KOPT-K1 (cell line): ENCODE results near the gene SMAD3.

Experiments used
- H3K27ac ChIP-seq: fragments of 200-600 bp; sonication (generic); 2 replicates; pipeline ENCODE4 v1.5.1; 2016; ENCODE audit warnings: antibody characterized with exemption, mild to moderate bottlenecking, low read depth, low read length; ENCODE audit not compliant: poor library complexity, severe bottlenecking
- H3K36me3 ChIP-seq: fragments of 200-600 bp; sonication (generic); 2 replicates; pipeline ENCODE4 v1.5.1; 2017; ENCODE audit warnings: antibody characterized with exemption, mild to moderate bottlenecking, low read length, moderate library complexity; ENCODE audit not compliant: insufficient read depth
- H3K9me3 ChIP-seq: fragments of 200-600 bp; sonication (generic); 2 replicates; pipeline ENCODE4 v1.5.1; 2017; ENCODE audit warnings: antibody characterized with exemption, low read length, mild to moderate bottlenecking; ENCODE audit not compliant: insufficient read depth, poor library complexity, severe bottlenecking

The SMAD3 gene

GRCh38 chr15:67165254-67166253 is 100.2 kb downstream of the SMAD3 start:
- Histone ChIP-seq H3K36me3 (no peaks in the 10 kb centered on the region; the same call in 1 of the 2 replicates), H3K9me3 (no peaks in the 10 kb centered on the region), H3K27ac (no peak overlapping the region)

- no peaks in the 10 kb centered on the region for H3K9me3 ChIP-seq
- no peak overlapping the region for H3K27ac ChIP-seq
Observed at GRCh38 chr15:67166280-67167009, 101.0 kb downstream of the SMAD3 start.

GRCh38 chr15:67167091-67167490 is 101.7 kb downstream of the SMAD3 start:
- no peaks in the 10 kb centered on the region for H3K9me3 ChIP-seq
- no peaks in the 10 kb centered on the region; the same call in 1 of the 2 replicates for H3K36me3 ChIP-seq
- H3K27ac ChIP-seq = no peak overlapping the region

More at GRCh38 chr15:67166280-67167009, 101.0 kb downstream of the SMAD3 start:
- no peaks in the 10 kb centered on the region; the same call in 1 of the 2 replicates for H3K36me3 ChIP-seq

- Histone ChIP-seq H3K27ac (no peak overlapping the region), H3K36me3 (no peaks in the 10 kb centered on the region; the same call in 1 of the 2 replicates), H3K9me3 (no peaks in the 10 kb centered on the region)
Observed at GRCh38 chr15:67168694-67169093, 103.3 kb downstream of the SMAD3 start.

GRCh38 chr15:67170143-67170925 is 104.9 kb downstream of the SMAD3 start:
- no peaks in the 10 kb centered on the region; the same call in 1 of the 2 replicates for H3K36me3 ChIP-seq
- H3K27ac ChIP-seq = no peak overlapping the region
- H3K9me3 ChIP-seq = no peaks in the 10 kb centered on the region

- Histone ChIP-seq H3K27ac (no peak overlapping the region), H3K36me3 (no peaks in the 10 kb centered on the region; the same call in 1 of the 2 replicates), H3K9me3 (no peaks in the 10 kb centered on the region)
Observed at GRCh38 chr15:67171471-67171870, 106.1 kb downstream of the SMAD3 start.

GRCh38 chr15:67172172-67172571 is 106.8 kb downstream of the SMAD3 start:
- H3K27ac ChIP-seq = no peak overlapping the region
- H3K36me3 ChIP-seq = no peaks in the 10 kb centered on the region
- H3K9me3 ChIP-seq = no peaks in the 10 kb centered on the region

GRCh38 chr15:67173005-67173404 is 107.6 kb downstream of the SMAD3 start:
- H3K9me3 ChIP-seq = no peaks in the 10 kb centered on the region
- H3K36me3 ChIP-seq = no peaks in the 10 kb centered on the region
- H3K27ac ChIP-seq = no peak overlapping the region

GRCh38 chr15:67173786-67174185 is 108.4 kb downstream of the SMAD3 start:
- Histone ChIP-seq H3K9me3 (no peaks in the 10 kb centered on the region), H3K36me3 (no peaks in the 10 kb centered on the region), H3K27ac (no peak overlapping the region)

GRCh38 chr15:67174446-67174845 is 109.0 kb downstream of the SMAD3 start:
- Histone ChIP-seq H3K27ac (no peak overlapping the region), H3K36me3 (no peaks in the 10 kb centered on the region), H3K9me3 (no peaks in the 10 kb centered on the region)

- Histone ChIP-seq H3K36me3 (no peaks in the 10 kb centered on the region), H3K9me3 (no peaks in the 10 kb centered on the region), H3K27ac (no peak overlapping the region)
Observed at GRCh38 chr15:67174864-67175573, 109.6 kb downstream of the SMAD3 start.

- Histone ChIP-seq H3K36me3 (no peaks in the 10 kb centered on the region), H3K9me3 (no peaks in the 10 kb centered on the region), H3K27ac (no peak overlapping the region)
Observed at GRCh38 chr15:67175643-67176071, 110.3 kb downstream of the SMAD3 start.

GRCh38 chr15:67176195-67176971 is 111.0 kb downstream of the SMAD3 start:
- Histone ChIP-seq H3K36me3 (no peaks in the 10 kb centered on the region), H3K27ac (no peak overlapping the region), H3K9me3 (no peaks in the 10 kb centered on the region)
